ENCODE results near the gene PPP1R3G.

DNA sequence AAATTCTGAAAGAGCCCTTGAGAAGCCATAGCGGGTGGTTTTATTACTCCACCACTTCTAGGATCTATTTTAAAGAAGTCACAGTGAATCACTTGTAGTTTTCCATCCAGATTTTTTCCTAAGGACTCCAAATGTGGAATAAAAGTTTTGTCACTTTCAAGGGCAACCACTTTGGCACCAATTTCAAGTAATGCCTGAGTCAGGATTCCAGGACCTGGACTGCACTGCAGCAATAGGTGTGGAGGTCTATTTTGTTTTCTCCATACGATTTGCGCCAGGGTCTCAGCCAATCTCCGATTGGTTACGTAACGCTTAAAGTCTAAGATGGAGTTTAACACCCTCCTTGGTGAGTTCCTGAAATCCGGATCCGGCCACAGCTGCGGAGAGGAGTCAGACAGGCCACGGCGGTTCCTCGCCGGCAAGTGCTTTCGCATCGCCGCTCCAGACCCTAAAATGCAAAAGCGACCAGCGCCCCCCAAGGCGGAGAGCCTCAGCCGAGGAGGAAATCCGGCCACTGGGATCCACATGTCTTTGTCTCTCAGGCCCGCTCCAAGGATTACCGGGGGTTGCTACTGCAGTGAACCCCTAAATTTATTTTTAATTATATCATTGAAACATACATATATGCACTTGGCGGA lies 18.6 kb upstream of the PPP1R3G start:
- TF ChIP-seq POLR2A (IDR thresholded peaks at IDR 0.05; ENCODE audit: low read length) (no peak), GATA1 (IDR thresholded peaks at IDR 0.05; ENCODE audit: low read depth, low read length) (no peak)
